Nephron (organoid): Measurements from ENCODE around the gene PPP3CA.
"Not testable (repeated sequence)": the region's sequence is repeated elsewhere in the genome, so short reads cannot be mapped to it uniquely, and the experiment has no call there.

Experiments used
- H3K27ac Mint-ChIP-seq, 3 experiments: 2 replicates each; pipeline ENCODE4 v1.8.0; 2020; ENCODE audit warnings: mixed read lengths in 3 of 3, mild to moderate bottlenecking in 2 of 3, moderate library complexity in 1 of 3
- H3K27me3 Mint-ChIP-seq: 2 replicates; pipeline ENCODE4 v1.8.0; 2021; ENCODE audit warnings: low read depth, mild to moderate bottlenecking, moderate library complexity, mixed read lengths
- H3K36me3 Mint-ChIP-seq: 2 replicates; pipeline ENCODE4 v1.8.0; 2020; ENCODE audit warnings: low read depth, mixed read lengths
- H3K4me1 Mint-ChIP-seq: 2 replicates; pipeline ENCODE4 v1.8.0; 2020; ENCODE audit warnings: mixed read lengths
- H3K4me3 Mint-ChIP-seq, 3 experiments: 2 replicates each; pipeline ENCODE4 v1.8.0; 2020; ENCODE audit warnings: mild to moderate bottlenecking in 3 of 3, mixed read lengths in 3 of 3, moderate library complexity in 2 of 3
- H3K9me3 Mint-ChIP-seq: 2 replicates; pipeline ENCODE4 v1.8.0; 2020; ENCODE audit warnings: mixed read lengths
- CTCF ChIP-seq, 3 experiments: fragments of 200-600 bp; sonication (generic); IDR thresholded peaks; one replicate each; pipeline ENCODE4 v1.5.0; 2021; ENCODE audit warnings: antibody characterized with exemption in 3 of 3; ENCODE audit not compliant: unreplicated experiment in 3 of 3

PPP3CA gene

DNA sequence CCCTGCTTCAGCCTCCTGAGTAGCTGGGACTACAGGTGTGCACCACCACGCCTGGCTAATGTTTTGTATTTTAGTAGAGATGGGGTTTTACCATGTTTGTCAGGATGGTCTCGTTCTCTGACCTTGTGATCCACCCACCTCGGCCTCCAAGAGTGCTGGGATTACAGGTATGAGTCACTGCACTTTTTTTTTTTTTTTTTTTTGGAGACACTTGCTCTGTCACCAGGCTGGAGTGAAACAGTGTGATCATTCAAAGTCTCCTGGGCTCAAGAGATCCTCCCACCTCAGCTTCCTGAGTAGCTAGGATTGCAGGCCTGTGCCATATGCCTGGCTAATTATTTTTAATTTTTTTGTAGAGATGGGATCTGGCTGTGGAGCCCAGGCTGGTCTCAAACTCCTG, 338.8 kb downstream of the PPP3CA start:
- Mint-ChIP-seq H3K4me1 (no peaks in the 10 kb centered on the region), H3K9me3 (peaks cover 5% of the 10 kb centered on the region)

GRCh38 chr4:101005659-101006058, 341.7 kb downstream of the PPP3CA start:
- Mint-ChIP-seq H3K9me3 (peaks cover 7% of the 10 kb centered on the region), H3K4me3 (no peak overlapping the region), H3K27ac (no peak overlapping the region), H3K36me3 (no peaks in the 10 kb centered on the region), H3K4me1 (no peaks in the 10 kb centered on the region), H3K27me3 (no peaks in the 10 kb centered on the region)
- TF ChIP-seq CTCF (IDR thresholded peaks at IDR 0.05; ENCODE audit: unreplicated experiment in 3 of 3) = no peak

More for the DNA sequence above, 338.8 kb downstream of the PPP3CA start:
- TF ChIP-seq CTCF (IDR thresholded peaks at IDR 0.05; ENCODE audit: unreplicated experiment in 3 of 3) = no peak
- no peak overlapping the region for H3K27ac Mint-ChIP-seq
- H3K27me3 Mint-ChIP-seq = no peaks in the 10 kb centered on the region
- no peak overlapping the region for H3K4me3 Mint-ChIP-seq
- no peaks in the 10 kb centered on the region for H3K36me3 Mint-ChIP-seq

GRCh38 chr4:101000496-101000895, 346.8 kb downstream of the PPP3CA start:
- H3K27me3 Mint-ChIP-seq = no peaks in the 10 kb centered on the region
- H3K27ac Mint-ChIP-seq = no peak overlapping the region
- TF ChIP-seq CTCF (IDR thresholded peaks at IDR 0.05; ENCODE audit: unreplicated experiment in 3 of 3) = no peak
- H3K4me3 Mint-ChIP-seq = no peak overlapping the region
- no peaks in the 10 kb centered on the region for H3K36me3 Mint-ChIP-seq
- no peaks in the 10 kb centered on the region for H3K4me1 Mint-ChIP-seq
- H3K9me3 Mint-ChIP-seq = peaks cover 10% of the 10 kb centered on the region

DNA sequence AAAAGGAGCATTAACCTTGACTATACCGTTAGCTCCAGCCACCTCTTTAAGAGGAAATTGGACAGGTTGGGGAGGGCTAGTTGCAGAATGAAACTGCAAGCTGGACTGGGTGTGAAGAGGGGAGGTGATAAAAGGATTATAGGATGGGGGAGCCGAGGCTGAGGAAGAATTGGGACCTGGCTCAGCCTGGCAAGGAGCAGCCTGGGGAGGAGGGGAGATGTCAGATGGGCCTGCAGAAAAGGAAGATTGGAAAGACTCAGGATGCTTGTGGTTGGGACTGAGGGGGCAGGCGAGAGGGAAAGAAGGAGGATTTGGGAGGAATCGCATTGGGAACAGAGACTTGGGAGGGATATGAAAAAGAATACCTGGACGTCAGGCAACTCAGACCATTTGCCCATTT, 351.7 kb downstream of the PPP3CA start:
- no peak overlapping the region for H3K4me3 Mint-ChIP-seq
- no peaks in the 10 kb centered on the region for H3K4me1 Mint-ChIP-seq
- no peaks in the 10 kb centered on the region for H3K36me3 Mint-ChIP-seq
- H3K27ac Mint-ChIP-seq = no peak overlapping the region
- TF ChIP-seq CTCF (IDR thresholded peaks at IDR 0.05; ENCODE audit: unreplicated experiment in 3 of 3) = no peak
- no peaks in the 10 kb centered on the region for H3K27me3 Mint-ChIP-seq
- H3K9me3 Mint-ChIP-seq = peaks cover 4% of the 10 kb centered on the region

- not testable (repeated sequence) for H3K4me1 Mint-ChIP-seq, H3K27me3 Mint-ChIP-seq, H3K9me3 Mint-ChIP-seq, H3K27ac Mint-ChIP-seq, H3K36me3 Mint-ChIP-seq, H3K4me3 Mint-ChIP-seq
These were observed 352.3 kb downstream of the PPP3CA start for GRCh38 chr4:100995002-100995401.

GRCh38 chr4:100991332-100992069, 355.8 kb downstream of the PPP3CA start:
- not testable (repeated sequence) for H3K9me3 Mint-ChIP-seq, H3K36me3 Mint-ChIP-seq, H3K4me1 Mint-ChIP-seq, H3K27ac Mint-ChIP-seq, H3K27me3 Mint-ChIP-seq, H3K4me3 Mint-ChIP-seq

DNA sequence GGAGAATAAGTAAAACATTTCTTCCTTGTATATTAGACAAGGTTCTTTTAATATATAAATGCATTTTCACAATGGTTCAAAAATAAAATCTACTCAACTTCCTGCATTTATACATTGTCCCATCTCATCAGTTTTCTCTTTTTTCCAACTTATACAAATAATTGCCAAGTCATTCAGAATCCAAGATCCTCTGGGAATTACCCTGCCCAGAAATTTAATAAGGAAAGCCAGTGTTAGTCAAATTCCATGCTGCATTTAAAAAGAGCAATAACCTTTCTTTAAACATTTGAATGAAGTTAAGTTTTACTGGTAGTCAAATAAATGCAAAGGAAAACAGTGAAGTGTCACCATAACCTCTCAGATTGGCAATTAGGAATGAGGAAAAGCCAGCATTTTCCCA, 357.9 kb downstream of the PPP3CA start:
- Mint-ChIP-seq H3K4me1 (no peaks in the 10 kb centered on the region), H3K36me3 (no peaks in the 10 kb centered on the region), H3K4me3 (no peak overlapping the region), H3K27me3 (no peaks in the 10 kb centered on the region), H3K27ac (no peak overlapping the region), H3K9me3 (peaks cover 5% of the 10 kb centered on the region)
- TF ChIP-seq CTCF (IDR thresholded peaks at IDR 0.05; ENCODE audit: unreplicated experiment in 3 of 3) = no peak
